ENCODE measurements around the gene VEPH1.

The VEPH1 gene

DNA sequence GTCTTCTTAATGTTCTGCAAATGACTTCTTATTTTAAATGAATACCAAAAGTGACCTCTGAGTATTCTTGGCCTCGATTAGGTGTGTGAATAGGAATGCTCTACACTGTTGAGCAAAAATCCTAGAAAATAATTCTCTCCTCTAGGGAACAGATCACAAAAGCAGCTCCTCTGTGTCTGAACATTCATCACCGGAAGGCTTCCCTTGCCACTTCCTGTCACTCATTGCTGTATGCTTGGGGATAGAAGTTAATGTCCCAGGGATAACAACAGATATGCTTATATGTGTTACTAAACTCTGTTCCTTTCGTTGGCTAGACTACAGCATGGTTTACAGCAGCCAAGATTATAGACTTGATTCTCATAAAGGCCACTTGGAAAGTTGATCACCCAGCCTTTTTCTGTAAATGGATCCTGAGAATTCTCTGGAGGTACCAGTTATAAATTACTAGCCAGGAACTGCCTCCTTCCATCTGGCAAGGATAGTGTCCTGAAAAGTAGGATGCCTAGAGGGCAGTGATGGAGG is 82.5 kb downstream of the VEPH1 start:
- DNase-seq, result no peak

DNA sequence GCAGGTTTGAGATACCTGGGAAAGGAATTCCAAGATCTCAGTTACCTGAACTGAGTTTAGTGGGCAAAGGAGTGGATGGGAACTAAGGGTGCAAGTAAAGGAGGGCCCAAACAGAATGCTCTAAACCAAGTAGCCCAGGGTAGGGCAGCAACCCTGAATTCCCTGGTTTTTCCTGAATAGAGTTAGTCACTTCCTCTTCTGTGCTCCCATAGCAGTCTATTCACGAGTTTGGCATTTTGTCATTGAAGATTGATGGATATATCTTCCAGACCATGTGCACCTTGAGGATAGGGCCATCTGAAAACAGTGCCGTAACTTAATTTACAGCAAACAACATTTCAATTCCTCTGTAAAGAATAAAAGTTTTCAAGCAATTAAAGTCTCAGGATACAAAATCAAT is 85.1 kb downstream of the VEPH1 start:
- DNase-seq, result no peak

DNA sequence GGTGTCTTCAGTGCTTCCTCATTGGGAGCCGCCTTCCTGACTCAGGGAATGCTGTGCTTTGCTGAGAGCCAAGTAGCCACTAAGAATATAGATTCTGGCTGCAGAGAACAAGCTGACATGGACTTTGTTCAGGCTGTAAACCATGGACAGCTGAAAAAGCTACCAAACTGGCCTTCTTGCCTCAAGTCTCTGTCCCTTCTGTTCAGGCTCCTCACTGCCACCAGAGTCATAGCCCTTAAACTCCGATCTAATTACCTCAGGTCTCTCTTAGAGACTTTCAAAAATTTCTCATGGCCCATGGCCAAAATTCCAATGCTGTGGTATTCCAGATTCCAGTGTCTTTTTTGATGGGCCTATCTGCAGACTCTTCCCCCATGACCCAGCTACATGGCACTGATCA is 86.0 kb downstream of the VEPH1 start:
- no peak for DNase-seq

DNA sequence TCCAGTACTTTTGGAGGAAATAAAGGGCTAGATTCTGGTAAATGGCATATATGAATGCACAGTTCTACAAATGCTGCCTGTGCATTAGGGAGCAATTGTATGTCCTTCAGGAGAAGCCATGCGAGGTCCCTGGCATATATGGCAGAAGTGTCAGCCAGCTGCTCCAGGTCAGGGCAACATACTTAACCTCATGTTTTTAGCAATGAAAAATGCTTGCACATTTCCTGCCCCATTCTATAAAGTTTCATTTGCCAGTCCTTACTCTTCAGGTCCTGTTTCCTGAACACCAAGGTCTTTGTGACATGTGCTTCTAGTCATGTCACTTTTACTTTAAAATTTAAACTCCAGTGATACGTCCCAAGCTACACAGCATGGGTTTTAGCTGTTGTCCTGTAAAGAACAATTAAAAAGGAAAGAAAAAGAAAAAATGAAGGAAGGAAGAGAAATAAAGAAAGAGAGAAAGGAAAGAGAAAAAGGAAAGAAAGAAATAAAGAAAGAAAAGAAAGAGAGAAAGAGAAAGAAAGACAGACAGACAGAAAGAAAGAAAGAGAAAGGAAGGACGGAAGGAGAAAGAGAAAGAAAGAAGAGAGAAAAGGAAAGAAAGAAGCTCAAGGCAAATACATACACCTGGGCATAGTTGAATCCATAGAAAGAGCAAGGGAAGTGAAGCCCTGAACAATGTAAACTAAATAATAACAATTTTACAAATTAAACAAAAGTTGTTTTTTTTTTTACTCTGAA is 86.7 kb downstream of the VEPH1 start:
- DNase-seq, result no peak

DNA sequence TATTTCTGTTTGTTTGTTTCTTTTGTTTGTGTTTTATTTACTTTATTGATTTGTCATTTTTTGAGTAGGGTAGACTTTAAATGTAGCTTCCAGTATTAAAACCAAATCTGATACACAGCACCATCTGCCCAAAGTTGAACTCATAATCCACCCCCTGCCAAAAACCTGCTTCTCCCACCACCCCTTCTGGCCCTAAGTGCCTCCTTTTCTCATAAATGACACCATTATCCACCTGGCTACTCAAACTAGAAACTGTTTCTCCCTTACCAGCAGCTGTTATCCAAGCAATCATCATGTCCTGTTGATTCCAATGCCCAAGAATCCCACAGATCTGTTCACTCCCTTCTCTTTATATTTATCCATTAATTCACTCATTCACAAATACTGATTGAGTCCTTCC is 88.4 kb downstream of the VEPH1 start:
- no peak for DNase-seq

DNA sequence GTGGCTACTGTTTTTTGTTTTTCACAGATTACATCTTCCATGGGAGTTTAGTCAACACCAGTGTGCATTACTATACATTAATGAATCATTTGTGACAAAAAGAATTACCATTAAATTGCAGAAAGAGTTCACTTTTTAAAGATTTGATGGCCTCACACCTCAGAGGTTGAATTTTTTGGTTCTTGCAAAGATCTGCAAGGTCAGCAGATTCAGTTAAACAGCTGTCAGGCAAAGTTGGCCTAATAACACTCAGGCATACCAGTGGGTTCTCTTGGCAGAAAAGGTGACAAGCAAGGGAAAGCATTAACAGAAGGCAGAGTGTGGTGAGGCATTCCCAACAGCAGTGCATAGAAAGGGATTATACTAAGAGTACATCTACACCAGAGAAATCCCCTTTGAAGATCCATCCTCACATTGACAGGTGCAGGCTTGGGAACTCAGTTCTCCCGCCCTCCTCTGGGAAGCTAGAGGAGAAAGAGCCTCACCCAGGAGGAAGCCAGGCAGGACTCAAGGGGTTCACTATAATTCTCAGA is 90.8 kb downstream of the VEPH1 start:
- DNase-seq, result no peak

DNA sequence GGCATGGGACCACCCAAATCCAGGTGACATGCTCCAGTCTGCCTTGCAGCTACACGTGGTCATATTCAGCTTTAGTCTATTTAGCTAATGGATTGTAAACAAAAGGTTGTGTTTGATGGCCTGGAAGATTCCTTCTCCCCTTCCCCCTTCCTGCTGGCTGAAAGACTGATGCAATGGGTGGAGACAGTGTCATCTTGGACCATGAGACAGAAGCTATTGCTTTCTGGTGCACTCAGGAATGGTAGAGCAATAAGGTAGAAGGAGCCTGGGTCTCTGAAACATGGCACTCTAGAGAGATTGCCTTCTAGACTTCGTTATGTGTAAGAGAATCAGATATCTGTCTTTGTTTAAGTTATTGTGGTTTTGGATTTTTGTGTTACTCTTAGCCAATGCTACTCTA is 92.3 kb downstream of the VEPH1 start:
- DNase-seq, result no peak

DNA sequence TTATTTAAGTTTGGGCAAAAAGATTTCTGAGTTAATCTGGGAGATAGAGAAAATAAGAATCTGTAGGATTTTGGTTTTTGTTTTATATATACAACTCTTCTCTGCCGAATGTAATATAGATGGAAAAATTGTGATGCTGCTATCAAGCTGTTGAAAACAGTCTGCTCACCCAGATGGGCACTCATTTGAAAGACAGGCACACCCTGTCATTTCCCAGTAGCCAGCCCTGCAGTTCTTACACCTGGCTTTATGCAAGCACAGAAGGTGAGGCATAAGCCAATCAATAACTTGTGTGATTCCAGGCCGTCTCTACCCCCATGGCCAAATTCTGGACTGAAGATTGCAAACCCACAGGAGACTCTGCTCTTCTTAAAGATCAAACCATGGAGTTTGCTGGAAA is 93.7 kb downstream of the VEPH1 start:
- DNase-seq, result no peak

DNA sequence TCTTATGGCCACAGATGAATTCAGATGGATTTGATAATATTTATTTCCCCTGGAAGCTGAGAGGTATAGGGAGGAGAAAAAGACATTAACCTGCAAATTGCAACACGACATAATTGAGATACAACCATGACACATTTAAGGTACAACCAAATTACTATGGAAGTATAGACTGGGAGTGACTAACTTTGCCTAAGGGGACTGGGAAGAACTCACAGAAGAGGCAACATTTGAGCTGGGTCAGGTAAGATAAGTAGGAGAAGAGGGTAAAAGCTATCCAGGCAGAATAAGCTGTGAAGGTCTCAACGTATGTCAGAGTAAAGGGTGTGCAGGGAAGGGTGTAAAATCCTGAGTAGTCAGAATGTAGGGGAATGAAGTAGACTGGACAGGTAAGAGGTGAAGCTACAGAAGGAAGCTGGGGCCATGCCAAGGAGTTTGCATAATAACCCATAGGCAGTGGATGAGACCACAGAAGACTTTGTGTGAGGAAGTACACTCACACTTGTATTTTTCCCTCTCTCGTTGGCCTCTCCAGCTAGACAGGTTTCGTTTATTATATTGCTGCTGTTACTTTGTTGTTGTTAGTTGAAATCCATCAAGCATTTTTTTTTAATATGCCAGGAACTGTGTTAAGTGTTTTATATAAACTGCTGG is 94.6 kb downstream of the VEPH1 start:
- no peak for DNase-seq

DNA sequence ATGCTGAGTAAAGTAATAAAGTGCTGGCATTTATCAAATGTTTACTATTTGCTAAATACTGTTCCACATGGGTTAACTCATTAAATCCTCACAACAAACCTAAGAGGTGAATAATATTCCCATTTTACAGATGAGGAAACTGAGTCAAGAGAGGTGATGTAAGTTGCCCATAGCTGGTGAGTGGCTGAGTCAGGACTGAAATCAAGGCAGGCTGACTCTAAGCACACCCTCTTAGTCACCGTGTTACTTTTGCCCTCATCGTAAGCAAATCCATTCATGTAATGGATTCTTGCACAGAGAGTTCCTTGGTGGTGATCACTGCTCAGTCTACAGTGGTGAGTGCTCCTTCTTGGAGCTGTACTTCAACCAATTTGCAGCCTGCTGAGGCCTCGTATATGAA is 95.4 kb downstream of the VEPH1 start:
- no peak for DNase-seq

DNA sequence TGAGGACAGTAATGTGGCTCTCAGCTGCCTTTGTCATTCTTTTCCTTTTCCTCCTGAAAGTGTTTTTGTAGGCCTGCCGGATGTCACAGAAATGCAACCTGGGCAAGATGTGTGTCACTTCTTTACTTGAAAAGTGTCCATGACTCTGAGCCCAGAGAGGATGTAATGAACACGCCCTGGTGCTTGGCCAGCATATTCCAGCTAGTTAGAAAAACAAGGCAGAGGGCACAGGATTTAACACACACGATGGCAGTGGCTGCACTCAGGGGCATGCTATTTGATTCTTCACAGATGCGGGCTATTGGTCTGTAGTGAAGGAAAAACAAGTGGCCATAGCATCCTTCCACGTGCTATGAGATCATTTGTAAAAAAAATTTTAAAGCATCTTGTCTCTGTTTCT is 96.8 kb downstream of the VEPH1 start:
- DNase-seq, result no peak

DNA sequence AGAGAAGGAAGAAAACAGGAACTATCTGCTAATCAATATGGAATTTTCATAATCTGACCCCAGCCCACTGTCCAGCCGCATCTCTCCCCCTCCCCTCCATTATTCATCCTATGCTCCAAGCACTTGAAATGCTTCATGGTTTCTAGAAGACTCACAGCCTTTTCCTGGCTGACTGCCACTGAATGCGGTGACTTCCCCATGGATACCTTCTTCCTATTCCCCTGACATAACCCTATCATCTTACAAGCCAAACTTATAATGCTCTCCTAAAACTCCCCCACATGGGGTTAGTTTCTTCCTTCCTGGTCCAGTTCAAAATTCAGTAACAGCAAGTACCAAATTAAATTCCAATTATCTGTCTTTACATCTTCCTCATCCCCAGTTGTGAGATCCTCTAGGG is 97.8 kb downstream of the VEPH1 start:
- DNase-seq, result no peak

DNA sequence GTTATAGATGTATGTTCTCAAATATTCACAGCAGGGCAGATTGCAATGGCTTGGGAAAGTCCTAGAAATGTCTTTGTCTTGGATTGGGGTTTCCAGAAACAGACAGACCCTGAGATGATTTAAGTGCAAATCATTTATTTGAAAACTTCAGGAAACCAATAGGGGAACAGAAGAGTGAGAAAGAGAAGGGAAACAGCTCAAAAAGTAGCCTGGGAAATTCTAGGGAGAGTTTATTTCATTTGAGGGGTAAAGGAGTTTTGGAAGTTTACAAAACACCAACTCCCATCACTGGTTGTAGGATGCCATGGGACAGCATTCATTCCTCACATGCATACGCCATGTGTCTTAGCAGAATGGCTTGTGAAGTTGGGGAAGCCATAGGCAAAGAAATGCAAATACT is 98.8 kb downstream of the VEPH1 start:
- DNase-seq, result no peak

DNA sequence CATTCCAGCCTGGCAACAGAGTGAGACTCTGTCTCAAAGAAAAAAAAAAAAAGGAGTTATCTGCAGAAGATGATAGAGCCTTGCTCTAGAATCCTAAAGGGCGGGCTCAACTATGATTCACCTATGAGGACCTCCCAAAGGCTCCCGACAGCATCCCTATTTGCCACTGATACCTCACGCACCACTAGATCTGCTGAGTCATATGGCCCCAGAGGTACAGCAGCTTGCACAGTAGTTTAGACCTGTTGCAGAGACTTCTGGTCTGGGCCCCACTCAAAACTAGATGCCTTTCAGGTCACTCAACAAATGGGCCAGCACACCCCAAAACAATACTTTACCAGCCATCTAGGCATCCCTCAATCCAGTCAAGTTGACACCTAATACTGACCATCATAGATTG is 104.6 kb downstream of the VEPH1 start:
- DNase-seq, result no peak

DNA sequence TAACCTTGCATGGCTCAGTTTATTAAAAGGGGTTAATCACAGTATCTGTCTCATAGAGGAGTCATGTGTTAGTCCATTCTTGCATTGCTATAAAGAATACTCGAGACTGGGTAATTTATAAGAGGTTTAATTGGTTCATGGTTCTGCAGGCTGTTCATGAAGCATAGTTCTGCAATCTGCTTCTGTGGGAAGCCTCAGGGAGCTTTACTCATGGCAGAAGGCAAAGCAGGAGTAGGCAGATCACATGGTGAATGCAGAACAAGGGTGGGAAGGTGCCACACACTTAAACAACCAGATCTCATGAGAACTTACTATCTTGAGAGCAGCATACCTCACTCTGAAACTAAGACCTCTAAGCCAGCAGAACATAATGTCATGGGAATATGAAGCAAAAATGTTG is 108.8 kb downstream of the VEPH1 start:
- no peak for DNase-seq

DNA sequence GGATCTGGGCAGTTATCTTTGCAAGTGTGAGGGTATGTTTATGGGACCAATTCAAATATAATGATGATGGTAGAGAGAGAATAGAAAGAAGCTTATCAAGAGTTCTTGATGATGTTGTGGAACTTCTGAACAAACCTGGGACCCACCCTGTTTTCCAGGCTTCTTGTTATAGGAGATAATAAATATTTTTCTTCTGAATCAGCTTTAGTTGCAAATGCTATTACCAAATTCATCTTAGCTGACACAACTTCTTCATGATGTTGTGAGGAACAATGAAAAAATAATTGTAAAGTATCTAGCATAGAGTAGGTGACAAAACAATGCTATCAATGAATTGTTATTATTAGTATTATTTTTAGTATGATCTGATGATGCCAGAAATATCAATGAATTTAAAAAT is 110.1 kb downstream of the VEPH1 start:
- DNase-seq, result no peak

DNA sequence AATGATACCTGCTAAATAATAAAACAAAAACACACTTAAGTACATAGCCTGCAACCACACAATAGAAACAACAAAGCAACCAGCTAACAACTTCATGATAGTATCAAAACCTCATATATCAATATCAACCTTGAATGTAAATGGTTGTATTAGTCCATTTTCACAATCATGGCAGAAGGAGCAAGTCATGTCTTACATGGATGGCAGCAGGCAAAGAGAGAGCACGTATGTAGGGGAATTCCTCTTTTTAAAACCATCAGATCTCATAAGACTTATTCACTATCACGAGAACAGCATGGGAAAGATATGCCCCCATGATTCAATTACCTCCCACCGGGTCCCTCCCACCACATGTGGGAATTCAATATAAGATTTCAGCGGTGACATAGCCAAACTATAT is 111.1 kb downstream of the VEPH1 start:
- DNase-seq, result no peak

DNA sequence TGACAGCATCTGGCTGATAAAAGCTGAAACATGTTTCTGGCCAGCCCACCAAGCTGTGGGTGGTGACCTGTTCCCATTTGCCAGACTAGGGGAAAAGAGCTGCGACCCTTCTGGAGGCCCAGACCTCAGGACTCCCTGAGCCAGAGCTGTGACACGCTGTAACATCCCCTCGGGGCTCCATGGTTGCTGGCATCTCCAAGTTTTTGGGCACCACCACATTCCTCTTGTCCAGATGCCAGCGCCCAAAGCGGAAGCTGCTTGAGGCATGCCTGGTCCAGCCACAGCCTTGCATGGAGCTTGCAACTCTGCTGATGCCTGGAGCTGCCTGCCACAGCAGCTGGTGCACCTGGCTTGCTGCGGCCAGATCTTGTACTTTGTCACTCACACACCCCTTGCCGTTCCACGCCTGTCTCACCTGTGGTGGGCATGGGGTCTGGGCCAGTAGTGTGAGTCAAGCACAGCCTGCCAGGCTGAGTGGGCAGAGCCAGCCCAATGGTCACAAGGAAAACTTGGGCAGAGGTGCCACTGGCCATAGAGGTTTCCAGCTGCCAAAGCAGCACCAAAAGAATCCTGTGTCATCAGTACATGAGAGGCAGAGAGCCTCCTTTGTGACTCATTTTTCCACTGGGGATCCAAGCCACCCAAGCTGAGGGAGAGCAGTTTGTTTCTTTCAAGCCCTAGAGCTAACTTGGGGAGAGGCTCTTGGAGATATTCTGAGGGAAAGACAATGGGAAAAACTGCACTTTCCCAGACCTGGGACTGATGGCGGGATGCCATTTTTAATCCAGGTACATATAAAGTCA is 112.3 kb downstream of the VEPH1 start:
- DNase-seq, result no peak

DNA sequence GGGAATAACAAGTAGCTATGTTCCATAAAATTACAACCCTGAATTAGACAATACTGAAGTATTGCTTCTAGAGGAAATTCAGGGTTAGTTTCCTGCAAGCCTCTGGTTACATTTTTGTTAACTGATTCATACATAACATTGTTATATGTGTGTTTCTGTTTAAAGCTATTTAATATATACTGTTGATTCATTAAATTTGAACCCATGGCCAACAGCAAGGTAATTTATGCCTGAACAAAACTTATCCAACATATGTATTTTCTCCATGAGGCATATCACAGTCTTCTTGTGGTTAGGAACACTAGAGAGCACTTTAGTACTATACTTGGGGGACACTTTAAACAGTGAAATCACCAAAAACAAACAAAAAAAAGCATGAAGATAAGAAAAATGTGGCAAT is 114.2 kb downstream of the VEPH1 start:
- no peak for DNase-seq

DNA sequence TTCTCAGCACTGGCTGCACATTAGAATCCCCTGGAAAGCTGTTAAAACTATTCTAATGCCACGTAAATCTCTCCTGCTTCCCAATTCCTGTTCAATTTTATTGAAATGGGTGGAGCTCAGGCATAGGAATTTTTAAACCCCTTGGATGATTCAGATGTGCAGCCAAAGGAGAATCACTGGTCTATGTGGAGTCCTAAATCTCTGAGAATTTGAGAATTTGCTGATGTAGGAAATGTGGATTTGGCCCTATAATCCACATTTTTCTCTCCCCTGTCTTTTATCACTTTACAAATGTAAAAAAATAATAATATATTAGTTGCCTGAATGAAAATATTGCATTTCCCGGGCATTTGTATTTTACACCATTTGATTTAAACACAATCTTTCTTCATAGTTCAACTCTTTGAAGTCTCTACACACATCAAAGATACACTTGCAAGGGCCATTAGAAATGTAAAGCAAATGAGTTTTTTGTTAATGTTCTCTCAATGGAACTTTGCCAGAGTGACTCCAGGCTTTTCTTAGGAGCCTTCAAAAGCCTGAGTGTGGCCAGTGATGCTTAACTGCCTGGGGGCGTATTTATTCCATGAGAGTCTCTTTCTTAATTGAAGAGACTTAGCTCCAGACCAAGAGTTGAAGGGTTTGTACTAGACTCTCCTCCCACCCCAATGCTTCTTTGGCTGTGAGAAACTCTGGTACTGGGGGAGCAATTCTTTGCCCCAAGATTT is 115.3 kb downstream of the VEPH1 start:
- no peak for DNase-seq

DNA sequence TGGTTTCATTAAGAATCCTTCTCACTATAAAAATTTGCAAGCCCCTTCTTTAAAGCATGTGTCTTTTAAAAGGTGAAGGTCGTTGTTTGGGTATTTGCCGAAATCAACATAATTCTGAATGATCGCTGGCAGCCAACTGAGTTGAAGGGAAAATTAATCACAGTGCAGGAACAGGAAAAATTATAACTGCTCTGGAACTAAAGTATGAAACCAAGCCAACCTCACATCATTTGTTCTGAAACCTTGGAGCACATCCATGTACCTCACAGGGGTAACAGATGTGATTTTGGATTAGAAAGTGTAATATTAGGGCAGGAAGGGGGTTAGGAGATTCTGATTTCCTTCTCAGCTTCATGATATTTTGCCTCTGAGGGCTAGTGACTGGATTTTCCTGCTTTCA is 118.7 kb downstream of the VEPH1 start:
- DNase-seq, result no peak

DNA sequence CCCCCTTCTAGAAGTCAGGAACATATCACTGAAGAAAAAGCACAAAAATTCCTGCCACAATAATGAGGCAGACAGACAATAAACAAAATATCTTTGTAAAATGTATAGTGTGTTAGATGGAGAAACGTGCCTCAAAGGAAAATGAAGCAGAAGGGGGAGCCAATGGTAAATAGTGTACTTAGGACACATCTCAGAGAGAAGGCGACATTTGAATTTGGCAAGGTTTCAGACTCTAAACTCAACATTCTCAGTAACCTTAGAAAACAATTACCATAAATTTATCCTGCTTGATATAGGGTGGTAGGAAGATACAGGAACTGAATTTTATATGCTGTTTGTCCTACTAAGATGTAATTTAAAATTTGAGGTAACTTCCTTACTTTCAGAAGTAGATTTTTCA is 119.2 kb downstream of the VEPH1 start:
- no peak for DNase-seq

DNA sequence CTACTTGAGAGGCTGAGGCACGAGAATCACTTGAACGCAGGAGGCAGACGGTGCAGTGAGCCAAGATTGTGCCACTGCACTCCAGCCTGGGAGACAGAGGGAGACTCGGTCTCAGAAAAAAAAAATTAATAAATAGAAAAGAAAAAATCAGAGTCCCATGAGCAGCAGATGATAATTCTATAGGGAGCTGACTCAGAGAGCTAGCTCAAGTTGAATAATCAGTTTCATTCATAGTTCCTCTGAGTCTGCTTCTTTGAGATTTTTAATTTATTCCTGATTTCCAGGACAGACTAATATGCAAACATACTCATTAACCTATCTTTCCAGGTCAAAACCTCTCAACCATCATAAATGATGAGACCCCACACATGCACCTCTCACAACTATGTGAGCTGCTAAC is 121.6 kb downstream of the VEPH1 start:
- DNase-seq, result no peak

Data from cortex of kidney (tissue), 1 donor.